Hematopoietic multipotent progenitor cell (in vitro differentiated cells): Measurements from ENCODE around the gene CD2. TPM values are rescaled to one million over a fixed set of nuclear protein-coding genes. Genes with fewer than 3 reads are reported as not detected.

Experiments used
- DNase-seq, 3 donors: peaks; one replicate each; pipeline ENCODE4 v3.0.0-alpha.2; 2011 to 2015; ENCODE audit warnings: low read depth in 2 of 3, low spot score in 2 of 3
- total RNA-seq: library from RNA; depleted of rRNA; stranded (reverse); fragments of >200 nt; gene quantifications from one replicate; pipeline ENCODE4 v1.2.3, GENCODE V29; 2012

Gene CD2, protein sequence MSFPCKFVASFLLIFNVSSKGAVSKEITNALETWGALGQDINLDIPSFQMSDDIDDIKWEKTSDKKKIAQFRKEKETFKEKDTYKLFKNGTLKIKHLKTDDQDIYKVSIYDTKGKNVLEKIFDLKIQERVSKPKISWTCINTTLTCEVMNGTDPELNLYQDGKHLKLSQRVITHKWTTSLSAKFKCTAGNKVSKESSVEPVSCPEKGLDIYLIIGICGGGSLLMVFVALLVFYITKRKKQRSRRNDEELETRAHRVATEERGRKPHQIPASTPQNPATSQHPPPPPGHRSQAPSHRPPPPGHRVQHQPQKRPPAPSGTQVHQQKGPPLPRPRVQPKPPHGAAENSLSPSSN
- total RNA-seq, result under 0.01 TPM

- DNase-seq, result no peak
Measured at GRCh38 chr1:116754198-116754977, at the start of gene CD2. Gene CD2, plus strand, starts transcription at chr1:116754430. Its CDS starts 63 bp downstream, at chr1:116754493.

- no peak for DNase-seq
Measured at GRCh38 chr1:116706123-116706522, 48.1 kb upstream of the CD2 start.

GRCh38 chr1:116706841-116707240, 47.4 kb upstream of the CD2 start:
- no peak for DNase-seq

DNA sequence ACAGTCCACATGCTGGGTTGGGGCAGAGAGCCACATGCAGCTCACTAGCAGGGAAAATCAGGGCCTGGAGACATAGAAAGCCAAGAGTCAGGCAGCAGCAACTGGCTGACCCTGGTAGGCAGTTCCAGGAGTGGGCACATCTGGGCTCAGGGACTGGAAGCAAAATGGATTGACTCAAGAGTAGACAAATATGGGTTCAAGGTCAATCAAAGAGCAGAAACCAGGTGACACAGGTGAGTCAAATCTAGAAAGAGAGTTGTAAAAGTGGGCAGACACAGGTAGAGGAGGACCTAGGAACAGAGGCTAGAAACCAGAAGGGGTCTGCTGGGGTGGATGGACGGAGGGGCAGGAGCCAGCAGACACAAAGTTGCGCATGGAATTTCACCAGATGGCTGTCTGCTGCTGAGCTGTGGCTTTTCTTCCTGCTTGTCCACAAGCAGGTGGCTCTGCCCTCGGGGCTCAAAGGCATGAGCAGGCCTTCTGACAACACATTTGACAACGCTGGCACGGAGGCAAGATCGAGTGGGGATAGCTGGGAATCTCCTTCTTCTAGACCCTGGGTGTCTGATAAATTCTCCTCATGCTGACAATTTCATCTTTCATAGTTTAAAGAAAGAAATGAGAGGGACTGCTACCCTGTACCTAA, 45.9 kb upstream of the CD2 start:
- no peak for DNase-seq

- no peak for DNase-seq
Measured at GRCh38 chr1:116709666-116710167, 44.5 kb upstream of the CD2 start.

DNA sequence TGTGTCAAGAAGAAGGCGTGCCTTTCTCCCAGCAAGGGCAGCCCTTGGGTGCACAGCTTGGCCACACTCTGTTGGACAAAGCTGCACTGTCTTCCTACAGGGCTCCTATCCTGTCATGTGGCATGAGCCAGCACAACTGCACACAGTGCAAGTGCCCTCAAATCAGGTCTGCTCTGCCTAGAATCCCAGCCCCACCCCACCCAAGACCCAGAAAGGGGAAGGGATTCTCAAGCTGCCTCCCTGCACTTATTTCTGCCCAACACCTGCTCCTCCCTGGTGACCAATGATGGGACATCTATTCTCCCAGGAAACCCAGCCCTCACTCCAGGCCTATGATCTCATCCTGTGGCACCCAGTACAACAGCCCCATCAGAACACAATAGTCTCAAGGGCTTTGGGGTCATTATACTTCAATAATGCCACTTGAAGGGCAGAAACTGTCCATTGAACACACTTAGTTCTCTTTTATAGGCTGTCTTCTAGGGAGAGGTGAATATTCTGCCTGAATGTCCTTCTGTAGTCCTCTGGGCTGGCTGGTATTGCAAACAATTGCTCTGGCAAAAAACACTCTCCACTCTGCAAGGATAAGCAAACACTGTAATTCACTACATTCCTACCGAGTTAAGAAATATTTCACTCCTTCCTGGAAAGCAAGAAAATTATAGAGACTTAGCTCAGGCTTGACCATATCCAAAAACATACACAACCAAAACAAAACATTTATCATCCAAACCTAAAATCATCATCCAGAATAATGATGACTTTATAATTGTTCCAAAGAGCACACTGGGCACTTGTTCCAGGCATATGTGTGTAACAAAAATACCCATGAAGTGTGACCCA, 43.6 kb upstream of the CD2 start:
- no peak for DNase-seq

DNA sequence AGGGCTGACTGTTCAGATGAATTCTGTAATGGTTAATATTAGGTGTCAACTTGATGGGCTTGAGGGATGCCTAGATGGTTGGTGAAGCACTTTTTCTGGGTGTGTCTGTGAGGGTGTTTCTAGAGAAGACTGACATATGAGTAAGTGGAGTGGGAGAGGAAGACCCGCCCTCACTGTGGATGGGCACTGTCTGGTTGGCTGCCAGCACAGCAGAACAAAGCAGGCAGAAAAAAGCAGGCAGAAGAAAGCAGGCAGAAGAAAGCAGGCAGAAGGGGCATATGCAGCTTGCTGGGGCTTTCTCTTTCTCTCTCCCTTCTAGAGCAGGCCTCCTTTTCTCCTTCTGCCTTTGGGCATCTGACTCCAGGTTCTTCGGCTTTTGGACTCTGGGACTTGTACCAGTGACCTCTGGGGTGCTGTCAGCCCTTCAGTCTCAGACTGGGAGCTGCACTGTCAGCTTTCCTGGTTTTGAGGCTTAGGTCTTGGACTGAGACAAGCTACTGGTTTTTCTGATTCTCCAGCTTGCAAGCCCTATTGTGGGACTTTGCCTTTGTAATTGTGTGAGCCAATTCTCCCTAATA, 42.9 kb upstream of the CD2 start:
- peak in 2 of 3 donors; percentile 7 to 12 for DNase-seq

DNA sequence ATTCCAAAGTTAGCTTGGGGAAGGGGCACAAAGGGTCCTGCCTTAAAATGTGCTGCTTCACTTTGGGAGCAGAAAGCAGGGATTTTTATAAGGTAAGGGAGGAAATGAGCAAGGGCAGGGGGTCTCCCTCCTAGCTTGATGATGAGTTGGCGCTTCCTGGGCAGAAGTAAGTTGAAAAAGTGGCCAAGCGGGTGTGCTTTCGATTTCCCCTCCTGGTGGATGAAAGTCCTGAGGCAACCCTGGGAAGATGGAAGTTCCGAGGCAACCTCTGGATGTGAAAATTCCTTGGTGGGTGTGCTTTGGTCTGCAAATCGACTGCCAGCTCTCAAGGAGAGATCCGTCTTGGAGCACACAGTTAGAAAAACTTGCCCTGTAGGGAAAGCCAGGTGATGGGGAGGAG, 41.7 kb upstream of the CD2 start:
- peak in 1 of 3 donors; percentile 7 for DNase-seq

DNA sequence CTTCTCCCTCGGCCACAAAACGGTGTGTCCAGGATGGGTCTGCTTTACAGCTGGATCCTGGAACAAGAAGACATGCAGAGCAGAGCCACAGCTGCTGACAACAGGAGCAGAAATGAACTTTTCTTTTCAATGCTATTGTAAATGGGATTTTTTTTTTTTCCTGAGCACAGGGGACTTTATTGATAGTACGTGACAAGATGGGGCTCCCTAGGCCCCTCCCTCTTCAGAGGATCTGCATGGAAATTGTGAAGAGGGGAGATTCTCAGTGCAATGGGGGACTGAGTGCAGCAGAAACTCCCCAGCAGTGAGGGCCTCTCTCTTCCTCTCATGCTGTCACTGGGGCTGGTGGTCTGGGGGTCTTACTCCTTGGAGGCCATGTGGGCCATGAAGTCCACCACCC, 40.8 kb upstream of the CD2 start:
- no peak for DNase-seq

DNA sequence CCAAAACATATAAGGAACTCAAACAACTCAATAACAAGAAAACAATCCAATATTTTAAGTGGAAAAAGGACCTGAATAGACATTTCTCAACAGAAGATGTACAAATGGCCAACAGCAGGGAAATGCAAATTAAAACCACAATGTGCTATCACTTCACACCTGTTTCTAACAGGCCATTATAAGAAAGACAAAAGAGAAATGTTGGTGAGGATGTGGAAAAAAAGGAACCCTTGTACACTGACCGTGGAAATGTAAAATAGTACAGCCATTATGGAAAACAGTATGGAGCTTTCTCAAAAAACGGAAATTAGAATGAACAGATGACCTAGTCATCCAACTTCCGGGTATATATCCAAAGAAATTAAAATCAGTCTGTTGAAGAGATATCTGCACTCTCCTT, 37.8 kb upstream of the CD2 start:
- no peak for DNase-seq

DNA sequence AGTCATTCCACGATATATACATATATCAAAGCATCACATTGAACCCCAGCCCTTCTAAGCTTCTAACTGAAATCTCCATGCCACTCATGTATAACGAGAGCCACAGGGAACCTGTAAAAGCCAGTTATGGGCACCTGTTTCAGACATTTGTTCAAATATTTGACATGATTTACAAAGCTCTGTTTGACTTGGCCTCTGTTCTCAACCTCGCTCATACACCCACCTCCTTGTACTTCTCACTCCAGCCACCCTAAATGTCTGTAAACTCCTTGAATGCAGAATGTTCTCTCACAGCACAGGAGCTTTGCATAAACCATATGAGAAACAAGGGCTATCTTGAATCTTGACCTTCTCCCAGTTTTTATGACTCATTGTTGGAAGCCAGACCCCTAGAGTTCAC, 36.9 kb upstream of the CD2 start:
- no peak for DNase-seq

GRCh38 chr1:116720364-116721038, 33.7 kb upstream of the CD2 start:
- DNase-seq, result no peak

DNA sequence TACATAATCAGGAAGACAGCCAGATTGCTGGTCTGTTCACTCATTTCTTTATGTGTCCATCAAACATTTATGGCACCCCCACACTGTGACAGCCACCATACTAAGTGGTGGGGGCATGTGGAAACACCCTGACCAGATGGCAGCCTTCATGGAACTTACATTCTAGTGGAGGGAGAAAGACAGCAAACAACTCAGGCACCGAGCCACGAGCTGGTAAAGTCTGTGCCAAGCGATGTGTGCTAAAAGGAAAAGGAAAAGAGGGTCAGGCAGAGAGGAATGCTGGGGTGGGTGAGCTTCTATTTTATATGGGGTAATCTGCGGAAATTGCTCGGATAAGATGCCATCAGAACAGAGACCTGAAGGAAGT, 33.2 kb upstream of the CD2 start:
- no peak for DNase-seq

DNA sequence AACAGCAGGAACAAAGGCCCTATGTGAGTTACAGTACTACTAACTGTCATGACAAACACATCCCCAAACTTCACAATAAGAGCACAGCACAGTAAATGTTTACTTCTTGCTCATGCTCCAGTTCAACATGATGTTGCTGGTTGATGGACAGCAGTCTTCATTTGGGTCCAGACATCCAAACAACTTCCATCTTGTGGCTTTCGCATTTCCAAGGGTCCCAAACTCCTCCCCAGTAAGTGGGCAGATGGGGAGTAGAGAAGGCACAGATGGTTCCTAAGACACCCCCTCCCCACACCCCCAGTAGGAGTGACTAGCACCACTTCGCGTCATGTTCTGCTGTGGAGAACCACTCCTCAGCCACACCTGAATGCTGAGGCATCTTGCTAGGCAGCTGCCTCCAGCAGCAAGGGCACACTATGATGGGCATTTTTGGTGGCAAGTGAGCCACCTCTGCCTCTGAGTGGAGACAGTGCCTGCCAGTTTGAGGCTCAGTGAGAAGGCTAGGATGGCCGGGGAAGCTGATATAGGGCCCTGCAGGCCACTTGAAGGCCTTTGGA, 32.7 kb upstream of the CD2 start:
- DNase-seq, result no peak

GRCh38 chr1:116722016-116722838, 32.0 kb upstream of the CD2 start:
- DNase-seq, result no peak

DNA sequence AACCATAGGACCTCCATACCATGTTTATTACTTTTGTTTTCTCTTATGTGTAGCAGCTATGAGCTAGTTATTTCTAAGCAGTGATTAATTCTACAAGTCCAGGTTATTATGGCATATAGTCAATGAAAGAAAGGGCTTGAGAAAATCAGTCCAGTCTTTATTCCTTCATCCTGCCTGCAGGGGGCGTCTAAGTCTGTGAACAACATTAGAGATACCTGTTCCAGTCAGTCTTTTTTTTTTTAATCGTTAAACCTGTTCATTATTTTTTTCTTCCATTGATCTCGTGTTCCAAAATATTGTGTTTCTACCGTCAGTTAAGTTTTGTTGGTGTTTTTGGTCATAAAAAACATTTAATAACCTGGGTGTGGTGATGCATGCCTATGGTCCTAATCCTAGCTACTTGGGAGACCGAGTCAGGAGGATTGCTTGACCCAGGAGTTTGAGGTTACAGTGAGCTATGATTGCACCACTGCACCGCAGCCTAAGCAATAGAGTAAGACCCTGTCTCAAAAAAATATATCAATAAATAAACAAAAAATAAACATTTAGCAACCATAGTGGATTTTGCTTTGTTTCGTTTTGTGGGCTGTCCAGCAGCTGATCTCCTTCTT, 29.4 kb upstream of the CD2 start:
- DNase-seq, result peak; percentile 52 to 84 (median 57)

DNA sequence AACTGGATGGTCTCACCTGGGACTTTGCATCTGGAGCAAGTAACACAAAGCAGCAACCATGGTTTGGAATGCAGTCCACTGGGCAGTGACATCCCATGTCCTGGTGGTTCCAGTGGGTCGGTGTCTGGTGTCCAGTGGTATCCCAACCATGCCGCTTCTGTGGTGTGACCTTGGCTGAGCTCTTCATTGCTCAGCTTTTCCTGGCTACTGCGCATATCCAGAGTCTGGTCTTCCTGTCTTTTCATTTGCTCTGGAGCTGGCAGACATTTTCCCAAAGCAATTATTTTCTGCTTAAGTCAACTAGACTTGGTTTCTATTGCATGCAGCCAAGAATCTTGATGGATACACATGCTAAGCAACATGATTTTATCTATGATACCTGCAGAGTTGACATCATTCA, 28.4 kb upstream of the CD2 start:
- no peak for DNase-seq
